T-helper 1 cell treated with Interleukin-12 subunit alpha and Interleukin-12 subunit beta and Interleukin-4 antibody, amounts not matched to agents 30 ng/mL and 1 ng/mL, for 36 hours (primary cell): ENCODE results near the gene GRIN2C. TPM values are rescaled to one million over a fixed set of nuclear protein-coding genes. Genes with fewer than 3 reads are reported as not detected.

Experiments
- intact Hi-C: fragments of 100-400 bp; cut with micrococcal nuclease; formaldehyde crosslinking; loops from one replicate; pipeline ENCODE4 v1.15.1; 2024
- total RNA-seq: library from RNA; stranded (reverse); gene quantifications from 2 replicates; pipeline ENCODE4 v1.2.3, GENCODE V29; 2022

GRIN2C gene
- total RNA-seq, 1 donor from 2014 or later = 0.49 TPM

GRCh38 chr17:74825952-74826719, 33.5 kb downstream of the GRIN2C start:
- intact Hi-C loops = no loop called here

DNA sequence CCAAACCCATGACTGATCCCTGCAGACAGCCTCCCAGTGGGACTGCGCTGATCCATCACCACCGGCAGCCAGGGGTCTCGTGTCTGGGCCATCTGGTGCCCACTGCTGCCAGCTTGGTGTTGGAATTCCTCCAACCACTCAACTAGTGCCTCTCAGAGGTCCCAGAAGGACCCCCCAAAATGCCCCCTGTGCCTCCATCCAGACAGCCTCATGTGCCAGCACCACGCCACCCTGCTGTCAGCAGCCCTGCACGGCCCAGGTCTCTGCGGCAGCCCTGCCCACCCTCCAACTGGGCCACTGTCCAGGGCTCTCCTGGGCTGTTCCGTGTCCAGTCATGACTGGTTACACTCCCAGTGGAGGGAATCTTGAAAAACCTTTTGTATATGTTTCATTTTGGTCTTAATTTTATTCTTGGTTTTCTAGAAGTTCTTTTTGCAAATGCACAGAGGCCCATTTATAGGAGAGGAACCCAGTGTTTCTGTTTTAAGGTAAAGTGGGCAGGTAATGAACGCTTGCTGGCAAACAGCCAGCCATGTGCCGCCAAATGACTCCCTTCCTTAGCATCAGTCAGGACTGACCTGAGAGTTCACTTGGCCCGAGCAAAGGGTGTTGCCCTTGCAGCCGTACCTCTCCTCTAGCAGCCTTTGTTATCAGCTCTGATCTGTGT, 34.6 kb downstream of the GRIN2C start:
- intact Hi-C loops = no loop called here

DNA sequence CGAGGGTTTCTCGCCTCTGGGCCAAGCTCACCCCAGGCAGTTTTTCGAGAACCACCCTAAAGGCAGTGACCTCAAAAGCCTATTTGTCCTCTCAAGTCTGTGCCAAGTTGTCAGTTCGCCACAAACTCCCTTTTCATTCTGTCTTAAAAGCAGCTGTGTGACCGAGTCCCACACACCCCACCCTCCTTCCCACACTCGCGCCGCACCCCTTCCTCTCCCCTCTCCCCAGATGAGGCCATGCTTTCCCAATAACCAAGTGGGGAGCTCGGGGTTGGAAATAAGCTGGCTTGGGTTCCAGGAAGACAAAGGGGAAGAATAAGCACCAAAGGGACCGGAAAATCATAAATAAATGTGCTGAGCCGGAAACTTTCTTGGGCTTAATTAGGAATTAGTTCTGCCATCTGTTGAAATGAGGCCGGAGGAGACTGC, 36.7 kb downstream of the GRIN2C start:
- intact Hi-C loops = no loop called here

- intact Hi-C loops = no loop called here
These were observed 37.2 kb downstream of the GRIN2C start for GRCh38 chr17:74822335-74822938.

DNA sequence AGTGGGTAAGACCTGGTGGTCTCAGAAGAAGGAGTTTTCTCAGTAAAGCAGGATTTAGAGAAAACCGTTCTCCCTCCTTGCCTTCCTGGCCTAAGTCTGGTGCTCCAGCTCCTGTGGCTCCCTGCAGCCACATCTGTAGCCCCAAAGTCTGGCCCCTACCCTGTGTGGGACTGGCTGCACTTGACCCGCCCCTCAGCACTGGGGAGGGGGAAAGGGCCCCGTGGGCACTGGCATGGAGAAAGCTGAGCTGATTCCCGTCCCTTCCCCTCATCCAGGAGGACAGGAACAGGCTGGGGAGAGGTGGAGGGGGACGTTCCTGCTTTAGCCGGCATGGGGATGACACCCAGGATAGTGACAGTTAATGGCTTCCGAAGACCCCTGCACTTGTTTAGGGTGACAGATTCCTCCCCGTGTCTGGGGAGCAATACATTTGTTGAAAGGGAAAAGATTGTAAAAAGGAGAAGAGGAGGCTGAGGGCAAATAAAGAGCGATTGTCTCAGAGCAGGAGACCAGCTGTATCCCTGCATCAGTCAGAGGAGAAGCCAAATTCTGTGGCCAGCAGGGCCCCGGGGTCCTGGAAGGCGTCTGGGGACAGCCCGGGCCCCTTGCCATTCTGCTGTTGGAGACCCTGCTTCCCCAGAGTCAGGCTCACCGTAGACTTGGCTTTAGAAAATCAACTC, 37.9 kb downstream of the GRIN2C start:
- intact Hi-C loops = no loop called here

DNA sequence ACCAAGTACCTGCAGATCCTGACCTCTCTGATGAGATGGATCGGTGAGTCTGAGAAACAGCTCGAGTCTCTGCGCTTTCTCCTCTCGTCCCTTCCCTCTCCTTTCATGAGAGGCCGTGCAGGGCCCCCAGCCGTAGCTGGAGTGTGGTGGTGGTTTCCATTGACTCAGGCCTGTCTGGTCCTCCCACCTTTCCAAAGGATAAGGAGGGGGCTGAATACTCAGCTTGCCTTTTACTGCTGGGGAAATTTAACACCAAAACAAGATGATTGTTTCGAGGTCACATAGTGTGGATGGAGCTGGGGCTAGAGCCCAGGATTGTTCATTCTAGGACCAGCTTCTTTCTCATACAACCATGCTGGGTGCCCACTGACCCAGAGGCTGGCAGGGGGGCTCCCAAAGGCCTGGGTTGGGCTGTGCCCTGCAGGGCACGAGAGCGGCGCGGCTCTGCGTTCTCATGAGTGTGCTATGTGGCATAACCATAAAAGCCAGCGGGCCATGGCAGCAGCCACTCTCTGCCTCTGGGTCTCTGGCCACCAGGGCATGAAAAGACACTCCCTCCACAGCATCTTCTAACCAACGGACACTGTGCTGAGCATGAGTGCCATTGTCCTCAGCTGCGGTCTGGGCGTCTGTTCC, 39.8 kb downstream of the GRIN2C start:
- intact Hi-C loops = no loop called here

DNA sequence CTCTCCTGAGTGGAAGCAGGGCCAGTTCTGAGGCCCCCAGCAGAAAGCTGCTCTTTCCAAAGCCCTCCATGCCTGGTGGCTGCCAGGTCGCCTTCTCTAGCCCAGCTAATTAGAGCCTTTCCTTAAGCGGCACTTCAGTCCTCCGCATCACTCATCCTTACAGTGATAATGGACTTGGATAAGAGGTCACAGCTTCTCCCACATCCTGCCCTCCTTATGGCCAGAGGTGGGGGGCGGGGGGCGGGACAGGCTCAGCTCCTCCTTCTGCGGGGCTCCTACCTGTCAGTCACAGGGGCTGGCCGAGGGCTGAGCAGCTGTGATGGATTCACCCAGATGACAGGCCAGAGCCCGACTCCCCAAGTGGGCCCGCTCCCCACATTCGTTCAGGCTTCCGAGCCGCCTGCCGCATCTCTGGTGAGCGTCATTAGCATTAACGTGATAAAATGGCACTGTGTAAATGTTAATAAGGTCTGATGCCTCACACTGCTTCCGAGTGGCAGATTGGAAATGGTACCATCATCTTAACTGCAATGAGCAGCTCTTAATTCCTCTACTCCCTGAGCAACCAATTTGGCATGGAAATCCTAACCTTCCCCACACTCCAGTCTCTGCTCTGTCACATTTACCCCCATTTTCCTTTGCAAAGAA, 41.3 kb downstream of the GRIN2C start:
- intact Hi-C loops = no loop called here

DNA sequence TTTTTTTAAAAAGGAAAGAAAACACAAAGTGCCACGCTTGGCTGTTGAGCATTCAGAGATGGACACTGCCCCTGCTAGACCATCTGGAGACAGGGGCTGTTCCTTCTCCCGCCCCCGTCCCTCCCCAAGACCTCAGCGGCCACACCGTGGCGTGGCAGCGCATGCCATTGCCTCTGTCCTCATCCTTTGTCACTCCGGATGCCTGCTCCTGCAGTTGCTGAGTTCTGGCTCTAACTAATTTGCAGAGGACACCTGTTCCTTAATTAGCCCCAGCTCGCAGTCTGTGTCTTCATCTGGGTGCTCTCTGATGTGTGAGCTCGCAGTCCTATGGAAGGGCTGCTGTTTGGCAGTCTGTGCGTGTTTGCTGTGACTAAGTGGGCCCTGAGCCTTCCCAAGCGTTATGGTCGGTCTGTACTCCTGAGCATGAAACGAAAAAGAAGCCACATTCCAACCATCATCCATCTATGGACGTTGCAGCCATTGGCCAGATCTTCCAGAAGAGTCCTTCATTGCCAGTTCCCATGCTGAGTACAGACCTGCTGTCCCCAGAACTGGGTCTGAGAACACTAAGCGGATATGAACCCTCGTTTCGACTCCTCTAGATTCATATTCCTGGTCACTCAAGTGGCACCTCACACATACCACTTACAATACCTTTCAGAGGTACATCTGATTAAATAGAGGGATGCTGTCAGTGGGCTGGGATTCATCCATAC, 42.6 kb downstream of the GRIN2C start:
- intact Hi-C loops = no loop called here

GRCh38 chr17:74815550-74816370, 43.9 kb downstream of the GRIN2C start:
- intact Hi-C loops = no loop called here

- intact Hi-C loops = no loop called here
These were observed 44.6 kb downstream of the GRIN2C start for GRCh38 chr17:74815067-74815466.

- intact Hi-C loops = no loop called here
These were observed 45.2 kb downstream of the GRIN2C start for GRCh38 chr17:74814453-74814852.

- intact Hi-C loops = no loop called here
These were observed 47.3 kb downstream of the GRIN2C start for GRCh38 chr17:74812109-74813009.

GRCh38 chr17:74810699-74811485, 48.8 kb downstream of the GRIN2C start:
- intact Hi-C loops = no loop called here

- intact Hi-C loops = no loop called here
These were observed 50.8 kb downstream of the GRIN2C start for GRCh38 chr17:74808714-74809430.

- intact Hi-C loops = no loop called here
These were observed 51.8 kb downstream of the GRIN2C start for GRCh38 chr17:74807925-74808324.

DNA sequence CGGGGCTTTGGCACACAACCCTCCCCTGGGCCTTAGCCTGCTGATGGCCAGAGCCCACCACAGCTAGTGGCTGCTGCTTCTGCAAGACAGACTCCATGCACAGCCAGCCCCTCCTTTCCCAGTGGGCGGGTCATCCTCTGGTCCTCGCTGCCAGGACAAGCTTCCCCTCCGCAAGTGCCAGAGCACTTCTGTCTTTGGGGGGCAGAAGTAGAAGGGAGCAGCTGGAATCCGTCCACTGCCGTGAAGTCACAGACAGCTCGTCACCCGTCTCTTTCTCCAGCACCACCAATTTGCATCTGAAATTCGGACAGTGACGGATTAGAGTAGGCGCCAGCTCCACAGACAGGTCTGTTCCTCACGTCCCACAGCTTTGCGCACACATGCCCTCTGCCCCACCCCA, 52.2 kb downstream of the GRIN2C start:
- intact Hi-C loops = no loop called here

GRCh38 chr17:74806334-74806733, 53.4 kb downstream of the GRIN2C start:
- intact Hi-C loops = no loop called here
